HUES64 (cell line): ENCODE measurements around the gene TNIK.

Experiments used
- H3K27ac ChIP-seq: 2 replicates; pipeline ENCODE4 v1.7.0; 2013; ENCODE audit warnings: low read depth, low read length, inconsistent platforms
- H3K27me3 ChIP-seq: 2 replicates; pipeline ENCODE4 v1.6.1; 2013; ENCODE audit warnings: mild to moderate bottlenecking, low read length; ENCODE audit not compliant: insufficient read depth
- H3K36me3 ChIP-seq: 2 replicates; pipeline ENCODE4 v1.6.1; 2013; ENCODE audit warnings: mild to moderate bottlenecking, low read length; ENCODE audit not compliant: insufficient read depth
- H3K4me1 ChIP-seq: 2 replicates; pipeline ENCODE4 v1.6.1; 2013; ENCODE audit warnings: mild to moderate bottlenecking, low read length, moderate library complexity; ENCODE audit not compliant: insufficient read depth
- H3K4me3 ChIP-seq: 2 replicates; pipeline ENCODE4 v1.5.1; 2013; ENCODE audit warnings: mild to moderate bottlenecking, low read length, moderate library complexity
- H3K9ac ChIP-seq: 2 replicates; pipeline ENCODE4 v1.6.1; 2013; ENCODE audit warnings: mild to moderate bottlenecking, low read depth, low read length
- H3K9me3 ChIP-seq: 2 replicates; pipeline ENCODE4 v1.6.1; 2013; ENCODE audit warnings: low read depth, low read length; ENCODE audit not compliant: insufficient read depth
- WGBS: fragments of 150-250, 120-280 bp; methylation state at CpG from one replicate; pipeline ENCODE4 v1.1.7; 2013; ENCODE audit warnings: missing lambda C conversion rate; 5-methylcytosine and 5-hydroxymethylcytosine counted together

Gene TNIK

GRCh38 chr3:171334465-171334811, 125.8 kb downstream of the TNIK start:
- H3K27ac ChIP-seq = no peak overlapping the region
- no peak overlapping the region for H3K4me3 ChIP-seq
- 74% methylated on average over 2 of the region's 2 CpGs for WGBS
- H3K27me3 ChIP-seq = no peaks in the 10 kb centered on the region
- H3K9ac ChIP-seq = no peak overlapping the region
- no peaks in the 10 kb centered on the region for H3K36me3 ChIP-seq
- H3K9me3 ChIP-seq = no peaks in the 10 kb centered on the region
- H3K4me1 ChIP-seq = peaks cover 17% of the 10 kb centered on the region

GRCh38 chr3:171333784-171334464, 126.3 kb downstream of the TNIK start:
- Histone ChIP-seq H3K4me1 (peaks cover 19% of the 10 kb centered on the region), H3K9me3 (no peaks in the 10 kb centered on the region), H3K9ac (no peak overlapping the region), H3K4me3 (no peak overlapping the region), H3K27ac (no peak overlapping the region), H3K36me3 (no peaks in the 10 kb centered on the region), H3K27me3 (no peaks in the 10 kb centered on the region)
- 95% methylated on average over 8 of the region's 9 CpGs for WGBS

GRCh38 chr3:171330938-171331337, 129.3 kb downstream of the TNIK start:
- Histone ChIP-seq H3K9me3 (no peaks in the 10 kb centered on the region), H3K27ac (no peak overlapping the region), H3K27me3 (no peaks in the 10 kb centered on the region), H3K4me1 (peaks cover 21% of the 10 kb centered on the region), H3K36me3 (no peaks in the 10 kb centered on the region), H3K9ac (no peak overlapping the region), H3K4me3 (no peak overlapping the region)
- 85% methylated on average over 3 of the region's 3 CpGs for WGBS

GRCh38 chr3:171329746-171330145, 130.5 kb downstream of the TNIK start:
- H3K27ac ChIP-seq = peak overlapping the region; percentile 21; the same call in 1 of the 2 replicates
- H3K27me3 ChIP-seq = no peaks in the 10 kb centered on the region
- 85% methylated on average over 3 of the region's 4 CpGs for WGBS
- H3K4me1 ChIP-seq = peaks cover 21% of the 10 kb centered on the region
- H3K9ac ChIP-seq = no peak overlapping the region
- no peak overlapping the region for H3K4me3 ChIP-seq
- no peaks in the 10 kb centered on the region for H3K9me3 ChIP-seq
- H3K36me3 ChIP-seq = no peaks in the 10 kb centered on the region

GRCh38 chr3:171328419-171329082, 131.7 kb downstream of the TNIK start:
- Histone ChIP-seq H3K4me3 (no peak overlapping the region), H3K36me3 (no peaks in the 10 kb centered on the region), H3K4me1 (peaks cover 21% of the 10 kb centered on the region), H3K27ac (no peak overlapping the region), H3K9ac (no peak overlapping the region), H3K27me3 (no peaks in the 10 kb centered on the region), H3K9me3 (no peaks in the 10 kb centered on the region)
- WGBS = 91% methylated on average over 3 of the region's 3 CpGs

GRCh38 chr3:171327441-171328174, 132.6 kb downstream of the TNIK start:
- Histone ChIP-seq H3K4me3 (no peak overlapping the region), H3K4me1 (peaks cover 21% of the 10 kb centered on the region), H3K36me3 (no peaks in the 10 kb centered on the region), H3K9ac (no peak overlapping the region), H3K27me3 (no peaks in the 10 kb centered on the region), H3K9me3 (no peaks in the 10 kb centered on the region), H3K27ac (no peak overlapping the region)
- WGBS = 97% methylated on average over 7 of the region's 7 CpGs

- H3K9ac ChIP-seq = no peak overlapping the region
- no peaks in the 10 kb centered on the region for H3K36me3 ChIP-seq
- H3K27me3 ChIP-seq = no peaks in the 10 kb centered on the region
- H3K27ac ChIP-seq = no peak overlapping the region
- WGBS = 94% methylated on average over 1 of the region's 1 CpG
- no peak overlapping the region for H3K4me3 ChIP-seq
- H3K4me1 ChIP-seq = peaks cover 25% of the 10 kb centered on the region
- no peaks in the 10 kb centered on the region for H3K9me3 ChIP-seq
These were observed 133.3 kb downstream of the TNIK start for GRCh38 chr3:171326717-171327440.

- H3K9me3 ChIP-seq = no peaks in the 10 kb centered on the region
- H3K27me3 ChIP-seq = no peaks in the 10 kb centered on the region
- 86% methylated on average over 3 of the region's 3 CpGs for whole genome bisulfite sequencing
- peaks cover 21% of the 10 kb centered on the region for H3K4me1 ChIP-seq
- H3K9ac ChIP-seq = no peak overlapping the region
- H3K4me3 ChIP-seq = no peak overlapping the region
- no peaks in the 10 kb centered on the region for H3K36me3 ChIP-seq
- H3K27ac ChIP-seq = no peak overlapping the region
These were observed 136.2 kb downstream of the TNIK start for GRCh38 chr3:171323938-171324536.

- 0 out of 2 replicates have a peak overlapping the region, but pooled peaks have one; percentile 6 for H3K9ac ChIP-seq
- peaks cover 18% of the 10 kb centered on the region for H3K4me1 ChIP-seq
- WGBS = 60% methylated on average over 1 of the region's 3 CpGs
- no peak overlapping the region for H3K4me3 ChIP-seq
- no peaks in the 10 kb centered on the region for H3K36me3 ChIP-seq
- H3K27ac ChIP-seq = no peak overlapping the region
- no peaks in the 10 kb centered on the region for H3K9me3 ChIP-seq
- no peaks in the 10 kb centered on the region for H3K27me3 ChIP-seq
These were observed 138.4 kb downstream of the TNIK start for GRCh38 chr3:171321559-171322360.
